GM19239 (cell line): ENCODE data around the gene CYFIP1.

Experiments
- DNase-seq: peaks from one replicate; pipeline ENCODE4 v3.0.0; 2011; ENCODE audit warnings: low spot score; ENCODE audit not compliant: insufficient read length
- FAIRE-seq: peaks from 2 replicates; lab custom pipeline; 2011; peaks lifted over from hg19 to GRCh38; lab: Jason Lieb, UNC

Gene CYFIP1

DNA sequence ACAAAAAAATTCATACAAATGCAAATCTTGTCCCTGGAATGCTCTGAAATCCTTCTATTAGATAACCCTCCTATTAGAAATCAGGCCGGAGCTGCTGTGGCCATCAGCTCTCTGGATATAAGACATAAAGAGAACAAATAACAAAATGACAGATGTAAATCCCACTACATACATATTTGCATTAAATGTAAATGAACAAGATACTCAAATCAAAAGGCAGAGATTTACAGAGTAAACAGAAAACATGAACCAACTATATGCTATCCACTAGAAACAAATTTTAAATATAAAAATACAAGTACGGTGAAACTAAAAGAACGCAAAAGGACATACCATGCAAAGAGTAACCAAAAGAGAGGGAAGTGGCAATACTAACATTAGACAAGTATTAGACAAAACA lies 10.7 kb downstream of the CYFIP1 start:
- DNase-seq = no peak
- FAIRE-seq = no peak

GRCh38 chr15:22968366-22968765 lies 11.8 kb downstream of the CYFIP1 start:
- FAIRE-seq (no peak), DNase-seq (no peak)

DNA sequence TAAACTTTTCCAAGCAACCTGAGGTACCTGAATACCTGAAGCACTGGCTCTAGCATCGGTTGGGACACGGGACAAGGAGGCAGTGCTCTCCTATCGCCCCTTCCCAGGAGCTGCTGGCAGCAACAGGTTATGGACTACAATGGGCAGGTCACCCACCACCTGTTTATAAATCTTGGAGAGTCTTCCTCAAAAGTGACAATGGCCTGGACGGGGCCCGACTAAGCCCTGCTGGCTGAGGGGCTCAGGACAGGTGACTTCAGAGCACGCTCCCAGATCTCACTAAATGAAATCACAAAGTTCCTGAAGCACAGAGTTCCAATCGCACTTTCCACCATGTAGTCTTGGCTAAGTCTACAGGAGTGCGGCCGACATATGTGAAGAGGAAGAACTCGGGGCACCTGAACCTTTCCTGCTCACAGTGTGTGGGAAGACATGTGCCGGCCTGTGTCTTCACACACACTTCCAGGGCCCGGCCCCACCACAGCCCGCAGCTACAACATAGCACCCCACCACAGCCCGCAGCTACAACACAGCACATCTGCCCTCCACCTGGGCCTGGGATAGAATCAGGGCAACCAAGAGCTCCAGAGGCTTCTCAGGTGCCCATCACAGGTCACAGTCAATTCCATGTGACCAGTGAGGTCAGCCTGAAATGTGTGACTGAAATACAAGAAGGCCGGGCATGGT lies 12.9 kb downstream of the CYFIP1 start:
- no peak for DNase-seq
- no peak for FAIRE-seq

DNA sequence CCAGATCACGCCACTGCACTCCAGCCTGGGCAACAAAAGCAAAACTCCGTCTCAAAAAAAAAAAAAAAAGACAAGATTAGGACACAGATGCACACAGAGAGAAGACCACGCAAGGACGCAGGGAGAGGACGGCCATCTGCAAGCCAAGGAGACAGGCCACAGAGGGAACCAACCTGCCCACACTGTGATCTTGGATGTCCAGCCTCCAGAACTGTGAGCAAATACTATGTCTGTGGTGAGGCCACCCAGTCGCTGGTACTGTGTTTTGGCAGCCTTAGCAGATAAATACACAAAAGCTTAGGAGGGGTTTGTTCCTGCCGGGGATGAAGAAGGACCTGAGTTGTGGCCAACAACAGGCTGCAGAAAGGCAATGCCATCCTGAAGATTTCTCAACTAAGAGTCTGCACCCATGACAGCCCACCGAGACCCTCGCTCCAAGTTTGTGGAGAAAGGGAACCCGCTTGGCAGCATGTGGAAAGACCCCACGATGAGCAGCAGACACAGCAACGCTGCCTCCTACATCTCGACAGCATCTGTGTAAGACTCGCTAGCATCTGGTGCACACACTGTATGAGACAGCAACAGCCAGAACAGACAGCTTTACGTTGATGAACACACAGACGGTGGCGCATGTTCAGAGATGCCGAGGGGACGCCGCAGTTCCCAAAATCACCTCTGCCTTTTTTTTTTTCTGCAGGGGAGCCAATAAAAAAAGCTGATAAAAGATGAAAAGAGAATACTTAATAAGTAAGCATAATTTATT lies 13.7 kb downstream of the CYFIP1 start:
- FAIRE-seq (no peak), DNase-seq (no peak)

GRCh38 chr15:22963641-22964040 lies 16.5 kb downstream of the CYFIP1 start:
- no peak for FAIRE-seq
- no peak for DNase-seq

DNA sequence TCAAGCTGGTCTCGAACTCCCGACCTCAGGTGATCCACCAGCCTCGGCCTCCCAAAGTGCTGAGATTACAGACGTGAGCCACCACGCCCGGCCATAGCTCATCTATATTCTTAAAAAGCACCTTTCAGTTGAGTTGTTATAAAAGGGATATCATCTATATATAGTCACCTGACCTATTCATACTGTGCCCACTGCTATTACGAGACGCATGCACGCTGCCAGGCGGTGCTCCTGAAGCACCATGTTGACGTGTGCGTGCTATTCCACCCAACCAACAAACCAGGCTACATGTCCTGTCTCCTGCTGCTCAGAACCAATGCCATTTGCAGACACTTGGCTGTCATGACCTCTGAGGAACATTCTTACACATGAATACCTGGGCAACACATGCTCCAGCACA lies 17.6 kb downstream of the CYFIP1 start:
- FAIRE-seq (no peak), DNase-seq (no peak)

GRCh38 chr15:22961762-22962161 lies 18.4 kb downstream of the CYFIP1 start:
- FAIRE-seq (no peak), DNase-seq (no peak)

DNA sequence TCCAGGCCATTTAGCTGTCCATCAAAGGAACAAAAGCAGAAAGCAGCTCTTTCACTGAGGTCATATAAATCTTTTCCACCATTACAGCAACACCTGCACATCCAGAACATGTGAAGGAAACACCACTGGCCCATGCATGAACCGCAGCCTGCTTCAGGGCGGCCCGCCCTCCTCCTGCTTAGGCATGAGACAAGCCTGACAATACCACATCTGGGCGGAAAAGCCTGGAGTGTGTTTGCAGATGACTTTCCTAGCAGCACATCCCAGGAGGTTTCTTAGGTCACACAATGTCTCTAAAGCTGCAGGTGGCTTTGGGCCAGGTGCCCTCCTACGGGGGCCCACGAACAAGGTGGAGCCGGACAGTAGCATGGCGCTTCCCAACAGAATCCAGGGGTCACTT lies 19.6 kb downstream of the CYFIP1 start:
- FAIRE-seq = no peak

GRCh38 chr15:22960126-22960525 lies 20.0 kb downstream of the CYFIP1 start:
- FAIRE-seq = no peak

More for the DNA sequence above, 19.6 kb downstream of the CYFIP1 start:
- DNase-seq = no peak

DNA sequence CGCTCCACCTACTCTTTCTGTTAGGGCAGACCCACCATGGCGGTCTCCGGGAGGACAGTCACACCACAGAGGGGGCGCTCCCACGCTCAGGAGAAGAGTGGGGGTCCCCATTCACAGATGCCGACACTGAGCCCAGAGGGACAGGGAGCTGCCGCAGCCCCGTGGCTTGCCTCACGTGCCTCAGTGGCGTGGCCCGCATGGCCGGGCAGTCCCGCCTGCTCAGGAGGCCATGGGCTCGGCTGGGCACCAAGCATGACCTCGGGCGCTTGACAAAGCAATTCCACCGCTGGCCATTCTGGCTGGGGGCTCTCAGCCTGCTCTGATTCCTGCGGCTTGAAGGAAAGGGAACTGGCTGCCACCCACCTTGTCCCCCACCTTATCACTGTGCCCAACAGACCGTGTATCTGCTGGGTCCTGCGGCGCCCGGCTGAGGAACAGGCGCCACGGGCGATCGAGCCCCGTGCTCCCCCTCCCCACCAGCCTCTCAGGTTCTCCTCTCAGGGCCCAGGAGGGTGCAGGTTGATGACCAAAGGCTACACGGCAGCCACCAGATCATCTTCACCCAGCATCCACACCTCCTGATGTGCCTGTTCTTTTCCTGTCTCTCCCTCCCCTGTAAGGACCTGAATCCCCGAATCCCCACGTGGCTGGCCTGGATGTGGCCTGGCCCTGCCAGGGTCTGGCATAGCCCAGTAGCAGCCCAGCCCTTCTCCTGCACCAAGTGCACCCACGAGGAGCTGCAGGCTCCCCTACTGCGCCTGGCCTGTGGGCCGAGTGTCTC lies 20.7 kb downstream of the CYFIP1 start:
- FAIRE-seq = no peak
- DNase-seq = no peak

More at GRCh38 chr15:22960126-22960525, 20.0 kb downstream of the CYFIP1 start:
- DNase-seq = no peak

- DNase-seq (no peak), FAIRE-seq (no peak)
Measured at GRCh38 chr15:22958487-22959280, 21.5 kb downstream of the CYFIP1 start.

GRCh38 chr15:22956978-22957260 lies 23.2 kb downstream of the CYFIP1 start:
- DNase-seq = no peak

GRCh38 chr15:22956257-22956977 lies 23.8 kb downstream of the CYFIP1 start:
- DNase-seq (no peak), FAIRE-seq (no peak)

More at GRCh38 chr15:22956978-22957260, 23.2 kb downstream of the CYFIP1 start:
- no peak for FAIRE-seq

DNA sequence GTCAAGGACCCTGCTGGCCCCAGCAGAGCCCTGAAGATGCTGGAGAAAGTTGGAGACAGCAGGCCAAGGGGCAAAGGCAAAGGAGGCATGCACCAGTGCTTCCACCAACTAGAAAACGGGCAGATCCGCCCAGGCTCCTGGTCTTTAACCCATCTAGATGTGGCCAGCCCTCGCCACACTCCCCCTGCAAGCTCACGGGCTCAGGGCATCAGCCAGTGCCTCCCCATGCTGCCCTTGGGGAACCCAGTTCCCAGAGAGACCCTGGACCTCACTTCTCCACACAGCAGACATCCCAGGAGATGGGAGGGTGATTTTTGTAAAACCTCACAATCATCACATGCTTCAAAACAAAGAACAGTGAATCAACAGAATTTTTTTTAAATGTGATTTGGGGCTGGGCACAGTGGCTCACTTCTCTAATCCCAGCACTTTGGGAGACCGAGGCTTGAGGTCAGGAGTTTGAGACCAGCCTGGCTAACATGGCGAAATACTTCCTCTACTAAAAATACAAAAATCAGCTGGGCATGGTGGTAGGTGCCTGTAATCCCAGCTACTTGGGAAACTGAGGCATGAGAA lies 24.5 kb downstream of the CYFIP1 start:
- no peak for FAIRE-seq
- no peak for DNase-seq

GRCh38 chr15:22954798-22955543 lies 25.2 kb downstream of the CYFIP1 start:
- no peak for FAIRE-seq
- DNase-seq = no peak

DNA sequence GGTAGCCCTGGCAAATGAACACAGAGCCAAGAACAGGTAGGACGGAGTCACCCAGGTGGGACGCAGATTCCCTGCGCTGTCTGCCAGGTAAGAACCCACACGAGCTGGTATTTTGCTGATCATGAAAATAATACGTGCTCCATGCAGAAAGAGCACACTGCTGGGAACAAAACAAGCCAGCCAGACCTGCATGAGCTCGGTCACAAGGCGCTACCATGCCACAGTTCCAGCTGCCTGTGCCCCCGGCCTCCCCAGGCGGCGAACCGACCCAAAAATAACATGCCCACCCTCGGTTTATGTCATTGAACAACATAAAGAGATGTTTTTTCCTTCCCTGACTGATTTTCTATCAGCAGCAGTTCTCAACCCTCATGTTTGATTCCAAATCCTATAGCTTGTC lies 25.8 kb downstream of the CYFIP1 start:
- no peak for DNase-seq
- no peak for FAIRE-seq

GRCh38 chr15:22952796-22953579 lies 27.2 kb downstream of the CYFIP1 start:
- DNase-seq (no peak), FAIRE-seq (no peak)
